ENCODE results near the gene PLCZ1.

- TF ChIP-seq TEAD4 (IDR thresholded peaks at IDR 0.05; ENCODE audit: low read length) (no peak), TEAD4 (CRISPR knock-in tag; IDR thresholded peaks at IDR 0.05; ENCODE audit: borderline replicate concordance) (no peak), HNRNPLL (IDR thresholded peaks at IDR 0.05; ENCODE audit: low read depth, low read length, poor library complexity, severe bottlenecking) (no peak), ETV6 (IDR thresholded peaks at IDR 0.05; ENCODE audit: borderline replicate concordance in 1 of 2, low read depth in 2 of 2, low read length in 1 of 2) (no peak), ETV6 (CRISPR knock-in tag; IDR thresholded peaks at IDR 0.05; ENCODE audit: borderline replicate concordance) (no peak), ZKSCAN3 (CRISPR knock-in tag; IDR thresholded peaks at IDR 0.05) (no peak), PATZ1 (CRISPR knock-in tag; IDR thresholded peaks at IDR 0.05; ENCODE audit: borderline replicate concordance) (no peak), JUND (IDR thresholded peaks at IDR 0.05; ENCODE audit: borderline replicate concordance, low read depth, low read length) (no peak), JUND (tag; IDR thresholded peaks at IDR 0.05; ENCODE audit: borderline replicate concordance, low read depth, low read length) (no peak)
- TF ChIP-seq, protein P1, sequence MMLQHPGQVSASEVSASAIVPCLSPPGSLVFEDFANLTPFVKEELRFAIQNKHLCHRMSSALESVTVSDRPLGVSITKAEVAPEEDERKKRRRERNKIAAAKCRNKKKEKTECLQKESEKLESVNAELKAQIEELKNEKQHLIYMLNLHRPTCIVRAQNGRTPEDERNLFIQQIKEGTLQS (IDR thresholded peaks at IDR 0.05): no peak
- TF ChIP-seq, protein P1 (CRISPR knock-in tag; conservative IDR thresholded peaks at IDR 0.05): no peak
- TF ChIP-seq, protein P2, sequence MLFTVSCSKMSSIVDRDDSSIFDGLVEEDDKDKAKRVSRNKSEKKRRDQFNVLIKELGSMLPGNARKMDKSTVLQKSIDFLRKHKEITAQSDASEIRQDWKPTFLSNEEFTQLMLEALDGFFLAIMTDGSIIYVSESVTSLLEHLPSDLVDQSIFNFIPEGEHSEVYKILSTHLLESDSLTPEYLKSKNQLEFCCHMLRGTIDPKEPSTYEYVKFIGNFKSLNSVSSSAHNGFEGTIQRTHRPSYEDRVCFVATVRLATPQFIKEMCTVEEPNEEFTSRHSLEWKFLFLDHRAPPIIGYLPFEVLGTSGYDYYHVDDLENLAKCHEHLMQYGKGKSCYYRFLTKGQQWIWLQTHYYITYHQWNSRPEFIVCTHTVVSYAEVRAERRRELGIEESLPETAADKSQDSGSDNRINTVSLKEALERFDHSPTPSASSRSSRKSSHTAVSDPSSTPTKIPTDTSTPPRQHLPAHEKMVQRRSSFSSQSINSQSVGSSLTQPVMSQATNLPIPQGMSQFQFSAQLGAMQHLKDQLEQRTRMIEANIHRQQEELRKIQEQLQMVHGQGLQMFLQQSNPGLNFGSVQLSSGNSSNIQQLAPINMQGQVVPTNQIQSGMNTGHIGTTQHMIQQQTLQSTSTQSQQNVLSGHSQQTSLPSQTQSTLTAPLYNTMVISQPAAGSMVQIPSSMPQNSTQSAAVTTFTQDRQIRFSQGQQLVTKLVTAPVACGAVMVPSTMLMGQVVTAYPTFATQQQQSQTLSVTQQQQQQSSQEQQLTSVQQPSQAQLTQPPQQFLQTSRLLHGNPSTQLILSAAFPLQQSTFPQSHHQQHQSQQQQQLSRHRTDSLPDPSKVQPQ (CRISPR knock-in tag; IDR thresholded peaks at IDR 0.05; ENCODE audit: borderline replicate concordance): no peak
These were observed 21.6 kb downstream of the PLCZ1 start for GRCh38 chr12:18716236-18716635.
